ENCODE results near the gene P4HA2. TPM values are rescaled to one million over a fixed set of nuclear protein-coding genes. Genes with fewer than 3 reads are reported as not detected.

P4HA2 gene
- total and polyA plus RNA-seq, 4 experiments from 2014 or later: 0.14 to 0.96 (median 0.28) TPM; not detected in 1

GRCh38 chr5:132190161-132190817 is 37.4 kb downstream of the P4HA2 start:
- H3K27ac ChIP-seq (ENCODE audit: low read depth, low read length): no peak overlapping the region
- peak; percentile 37 to 54 (median 46) for DNase-seq
- no peaks in the 10 kb centered on the region for H3K9me3 ChIP-seq (ENCODE audit: control insufficient read depth in 1 of 2, low read length in 2 of 2)
- no peaks in the 10 kb centered on the region for H3K9me3 Mint-ChIP-seq
- intact Hi-C loops (cut with micrococcal nuclease): loop anchor here (5.0 kb wide), 1 partner anchor 88 kb away; no protein-coding TSS in a partner anchor
- no peak overlapping the region for H3K4me3 Mint-ChIP-seq
- peaks cover 3 to 7% of the 10 kb centered on the region in 2 donors for H3K27me3 Mint-ChIP-seq
- no peaks in the 10 kb centered on the region for H3K36me3 Mint-ChIP-seq
- no peaks in the 10 kb centered on the region for H3K4me1 ChIP-seq (ENCODE audit: insufficient read depth, low read length)
- H3K27ac Mint-ChIP-seq: peak overlapping the region in 1 of 7 donors; percentile 4
- no peak overlapping the region for H3K4me3 ChIP-seq (ENCODE audit: low read length in 2 of 2)
- H3K4me1 Mint-ChIP-seq: peaks cover 0 to 4% (median 1%) of the 10 kb centered on the region in 4 donors
- ChIA-PET CTCF (ENCODE audit: partially characterized antibody) (interaction anchor here (0.9 to 3.2 kb wide), 12 partner anchors 10 to 182 kb away, joined by 3 to 27 read pairs (median 7); no protein-coding TSS in a partner anchor), POLR2A (ENCODE audit: partially characterized antibody) (no interaction called here)
- H3K27me3 ChIP-seq (ENCODE audit: insufficient read depth, low read length): no peaks in the 10 kb centered on the region
- H3K36me3 ChIP-seq (ENCODE audit: insufficient read depth, low read length): no peaks in the 10 kb centered on the region

DNA sequence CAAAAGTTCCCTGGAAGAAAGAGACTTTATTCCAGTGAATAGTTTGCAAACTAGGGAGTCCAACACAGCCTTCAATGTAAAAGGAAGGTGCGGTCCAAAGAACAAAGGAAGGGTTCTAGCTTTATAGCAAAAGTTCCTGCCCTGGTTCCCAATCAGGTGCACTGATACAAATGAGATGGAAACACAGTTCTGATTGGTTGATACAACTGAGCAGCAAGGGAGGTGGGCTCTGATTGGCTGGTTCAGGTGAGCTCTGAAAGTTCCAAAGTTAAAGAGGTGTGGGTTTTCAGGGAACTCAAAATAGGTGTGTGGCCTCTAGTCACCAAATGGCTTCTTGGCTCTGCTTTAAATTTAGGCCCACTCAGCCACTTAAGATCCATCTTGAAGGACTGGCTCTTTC is 43.1 kb downstream of the P4HA2 start:
- CTCF ChIA-PET (ENCODE audit: partially characterized antibody): no interaction called here

DNA sequence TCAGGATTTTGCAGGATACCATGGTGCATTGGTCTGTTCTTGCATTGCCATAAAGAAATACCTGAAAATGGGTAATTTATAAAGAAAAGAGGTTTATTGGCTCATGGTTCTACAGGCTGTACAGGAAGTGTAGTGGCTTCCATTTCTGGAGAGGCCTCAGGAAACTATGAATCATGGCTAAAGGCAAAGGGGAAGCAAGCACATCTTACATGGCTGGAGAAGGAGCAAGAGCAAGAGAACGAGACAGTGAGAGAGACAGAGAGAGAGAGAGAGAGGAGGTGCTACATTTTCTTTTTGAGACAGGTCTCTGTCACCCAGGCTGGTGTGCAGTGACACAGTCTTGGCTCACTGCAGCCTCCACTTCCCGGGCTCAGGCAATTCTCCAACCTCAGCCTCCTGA is 43.9 kb downstream of the P4HA2 start:
- peaks cover 6 to 18% (median 10%) of the 10 kb centered on the region in 4 donors for H3K4me1 Mint-ChIP-seq
- H3K4me3 Mint-ChIP-seq: no peak overlapping the region

More for the DNA sequence above, 43.1 kb downstream of the P4HA2 start:
- Histone ChIP-seq H3K4me3 (ENCODE audit: low read length in 2 of 2) (no peak overlapping the region), H3K4me1 (ENCODE audit: insufficient read depth, low read length) (no peaks in the 10 kb centered on the region), H3K36me3 (ENCODE audit: insufficient read depth, low read length) (no peaks in the 10 kb centered on the region), H3K9me3 (ENCODE audit: control insufficient read depth in 1 of 2, low read length in 2 of 2) (no peaks in the 10 kb centered on the region), H3K27ac (ENCODE audit: low read depth, low read length) (no peak overlapping the region), H3K27me3 (ENCODE audit: insufficient read depth, low read length) (no peaks in the 10 kb centered on the region)
- H3K9me3 Mint-ChIP-seq: no peaks in the 10 kb centered on the region
- peaks cover 3 to 7% of the 10 kb centered on the region in 2 donors for H3K27me3 Mint-ChIP-seq
- no peak overlapping the region for H3K27ac Mint-ChIP-seq
- H3K36me3 Mint-ChIP-seq: no peaks in the 10 kb centered on the region
- H3K4me1 Mint-ChIP-seq: peaks cover 6 to 12% (median 8%) of the 10 kb centered on the region in 4 donors
- DNase-seq: no peak
- intact Hi-C loops (cut with micrococcal nuclease): loop anchor here (2.0 kb wide), 1 partner anchor 58 kb away; no protein-coding TSS in a partner anchor
- no peak overlapping the region for H3K4me3 Mint-ChIP-seq
- POLR2A ChIA-PET (ENCODE audit: partially characterized antibody): no interaction called here

GRCh38 chr5:132182359-132183040 is 45.2 kb downstream of the P4HA2 start:
- Histone ChIP-seq H3K36me3 (ENCODE audit: insufficient read depth, low read length) (no peaks in the 10 kb centered on the region), H3K27ac (ENCODE audit: low read depth, low read length) (no peak overlapping the region), H3K27me3 (ENCODE audit: insufficient read depth, low read length) (no peaks in the 10 kb centered on the region), H3K4me1 (ENCODE audit: insufficient read depth, low read length) (no peaks in the 10 kb centered on the region), H3K4me3 (ENCODE audit: low read length in 2 of 2) (no peak overlapping the region), H3K9me3 (ENCODE audit: control insufficient read depth in 1 of 2, low read length in 2 of 2) (no peaks in the 10 kb centered on the region)
- ChIA-PET POLR2A (ENCODE audit: partially characterized antibody) (no interaction called here), CTCF (ENCODE audit: partially characterized antibody) (interaction anchor here (1.6 kb wide), 1 partner anchor 119 kb away, joined by 3 read pairs; no protein-coding TSS in a partner anchor)
- Mint-ChIP-seq H3K4me3 (no peak overlapping the region), H3K27me3 (peaks cover 0 to 1% of the 10 kb centered on the region in 2 donors), H3K27ac (no peak overlapping the region), H3K9me3 (no peaks in the 10 kb centered on the region), H3K4me1 (peaks cover 6 to 17% (median 13%) of the 10 kb centered on the region in 4 donors), H3K36me3 (no peaks in the 10 kb centered on the region)
- intact Hi-C loops (cut with micrococcal nuclease): no loop called here
- no peak for DNase-seq

More for the DNA sequence above, 43.9 kb downstream of the P4HA2 start:
- H3K27ac Mint-ChIP-seq: no peak overlapping the region
- no peaks in the 10 kb centered on the region for H3K4me1 ChIP-seq (ENCODE audit: insufficient read depth, low read length)
- H3K36me3 ChIP-seq (ENCODE audit: insufficient read depth, low read length): no peaks in the 10 kb centered on the region
- CTCF ChIA-PET (ENCODE audit: partially characterized antibody): no interaction called here
- H3K9me3 ChIP-seq (ENCODE audit: control insufficient read depth in 1 of 2, low read length in 2 of 2): no peaks in the 10 kb centered on the region
- H3K4me3 ChIP-seq (ENCODE audit: low read length in 2 of 2): no peak overlapping the region
- H3K27ac ChIP-seq (ENCODE audit: low read depth, low read length): no peak overlapping the region
- DNase-seq: no peak
- H3K27me3 ChIP-seq (ENCODE audit: insufficient read depth, low read length): no peaks in the 10 kb centered on the region
- intact Hi-C loops (cut with micrococcal nuclease): loop anchor here (2.0 kb wide), 1 partner anchor 59 kb away; no protein-coding TSS in a partner anchor
- no peaks in the 10 kb centered on the region for H3K9me3 Mint-ChIP-seq
- H3K36me3 Mint-ChIP-seq: no peaks in the 10 kb centered on the region
- POLR2A ChIA-PET (ENCODE audit: partially characterized antibody): no interaction called here
- peaks cover 3 to 5% of the 10 kb centered on the region in 2 donors for H3K27me3 Mint-ChIP-seq

GRCh38 chr5:132181011-132181629 is 46.5 kb downstream of the P4HA2 start:
- Histone ChIP-seq H3K27me3 (ENCODE audit: insufficient read depth, low read length) (no peaks in the 10 kb centered on the region), H3K27ac (ENCODE audit: low read depth, low read length) (no peak overlapping the region), H3K9me3 (ENCODE audit: control insufficient read depth in 1 of 2, low read length in 2 of 2) (no peaks in the 10 kb centered on the region), H3K4me3 (ENCODE audit: low read length in 2 of 2) (no peak overlapping the region), H3K4me1 (ENCODE audit: insufficient read depth, low read length) (peaks cover 11% of the 10 kb centered on the region), H3K36me3 (ENCODE audit: insufficient read depth, low read length) (no peaks in the 10 kb centered on the region)
- no peak overlapping the region for H3K27ac Mint-ChIP-seq
- POLR2A ChIA-PET (ENCODE audit: partially characterized antibody): no interaction called here
- no peaks in the 10 kb centered on the region for H3K36me3 Mint-ChIP-seq
- H3K27me3 Mint-ChIP-seq: no peaks in the 10 kb centered on the region
- no peak for DNase-seq
- peaks cover 18 to 30% (median 24%) of the 10 kb centered on the region in 4 donors for H3K4me1 Mint-ChIP-seq
- CTCF ChIA-PET (ENCODE audit: partially characterized antibody): interaction anchor here (0.9 to 3.8 kb wide), 10 partner anchors 9 to 506 kb away, joined by 3 to 27 read pairs (median 4); partner anchors contain the start of gene CSF2
- intact Hi-C loops (cut with micrococcal nuclease): no loop called here
- H3K9me3 Mint-ChIP-seq: no peaks in the 10 kb centered on the region
- H3K4me3 Mint-ChIP-seq: no peak overlapping the region

GRCh38 chr5:132180134-132180745 is 47.4 kb downstream of the P4HA2 start:
- H3K36me3 Mint-ChIP-seq: no peaks in the 10 kb centered on the region
- H3K4me1 ChIP-seq (ENCODE audit: insufficient read depth, low read length): peaks cover 11% of the 10 kb centered on the region
- peaks cover 18 to 30% (median 24%) of the 10 kb centered on the region in 4 donors for H3K4me1 Mint-ChIP-seq
- H3K27me3 ChIP-seq (ENCODE audit: insufficient read depth, low read length): no peaks in the 10 kb centered on the region
- no peaks in the 10 kb centered on the region for H3K9me3 ChIP-seq (ENCODE audit: control insufficient read depth in 1 of 2, low read length in 2 of 2)
- H3K36me3 ChIP-seq (ENCODE audit: insufficient read depth, low read length): no peaks in the 10 kb centered on the region
- no peak overlapping the region for H3K27ac ChIP-seq (ENCODE audit: low read depth, low read length)
- intact Hi-C loops (cut with micrococcal nuclease): no loop called here
- peak in 4 of 5 donors; percentile 9 to 15 (median 12) for DNase-seq
- H3K9me3 Mint-ChIP-seq: no peaks in the 10 kb centered on the region
- H3K27me3 Mint-ChIP-seq: no peaks in the 10 kb centered on the region
- ChIA-PET POLR2A (ENCODE audit: partially characterized antibody) (no interaction called here), CTCF (ENCODE audit: partially characterized antibody) (interaction anchor here (0.9 to 3.8 kb wide), 13 partner anchors 10 to 505 kb away, joined by 3 to 27 read pairs (median 4); partner anchors contain the start of gene CSF2)
- no peak overlapping the region for H3K27ac Mint-ChIP-seq
- H3K4me3 Mint-ChIP-seq: peak overlapping the region in 1 of 8 donors; percentile 50
- H3K4me3 ChIP-seq (ENCODE audit: low read length in 2 of 2): no peak overlapping the region

All from CD4-positive, alpha-beta memory T cell (primary cell).